Measurements from ENCODE around the gene POU4F1. TPM values are rescaled to one million over a fixed set of nuclear protein-coding genes. Genes with fewer than 3 reads are reported as not detected.

Gene POU4F1
- total RNA-seq, 1 experiment from 2014 or later = not detected

- Histone ChIP-seq H3K36me3 (no peaks in the 10 kb centered on the region), H3K27ac (no peak overlapping the region), H3K4me1 (replicated peaks) (peaks cover 16% of the 10 kb centered on the region), H3K27me3 (replicated peaks) (peaks cover 79% of the 10 kb centered on the region), H3K9me3 (replicated peaks) (no peaks in the 10 kb centered on the region), H3K4me3 (no peak overlapping the region)
- no peak for DNase-seq (ENCODE audit: low read depth in 1 of 2, low spot score in 2 of 2)
These were observed 2.1 kb downstream of the POU4F1 start for GRCh38 chr13:78601124-78601873.

GRCh38 chr13:78600280-78600883 lies 3.0 kb downstream of the POU4F1 start:
- Histone ChIP-seq H3K27me3 (replicated peaks) (peaks cover 83% of the 10 kb centered on the region), H3K36me3 (no peaks in the 10 kb centered on the region), H3K9me3 (replicated peaks) (no peaks in the 10 kb centered on the region), H3K27ac (no peak overlapping the region), H3K4me3 (no peak overlapping the region), H3K4me1 (replicated peaks) (peaks cover 16% of the 10 kb centered on the region)
- no peak for DNase-seq (ENCODE audit: low read depth in 1 of 2, low spot score in 2 of 2)

- Histone ChIP-seq H3K4me1 (replicated peaks) (peaks cover 16% of the 10 kb centered on the region), H3K27me3 (replicated peaks) (peaks cover 83% of the 10 kb centered on the region), H3K4me3 (no peak overlapping the region), H3K9me3 (replicated peaks) (no peaks in the 10 kb centered on the region), H3K36me3 (no peaks in the 10 kb centered on the region), H3K27ac (no peak overlapping the region)
- DNase-seq (ENCODE audit: low read depth in 1 of 2, low spot score in 2 of 2) = no peak
These were observed 3.6 kb downstream of the POU4F1 start for GRCh38 chr13:78599645-78600279.

GRCh38 chr13:78598966-78599644 lies 4.2 kb downstream of the POU4F1 start:
- Histone ChIP-seq H3K27ac (no peak overlapping the region), H3K4me1 (replicated peaks) (peaks cover 16% of the 10 kb centered on the region), H3K27me3 (replicated peaks) (peaks cover 83% of the 10 kb centered on the region), H3K9me3 (replicated peaks) (no peaks in the 10 kb centered on the region), H3K4me3 (no peak overlapping the region), H3K36me3 (no peaks in the 10 kb centered on the region)
- no peak for DNase-seq (ENCODE audit: low read depth in 1 of 2, low spot score in 2 of 2)

GRCh38 chr13:78598116-78598781 lies 5.1 kb downstream of the POU4F1 start:
- Histone ChIP-seq H3K9me3 (replicated peaks) (no peaks in the 10 kb centered on the region), H3K27me3 (replicated peaks) (peaks cover 78% of the 10 kb centered on the region), H3K27ac (no peak overlapping the region), H3K36me3 (no peaks in the 10 kb centered on the region), H3K4me3 (no peak overlapping the region), H3K4me1 (replicated peaks) (peaks cover 11% of the 10 kb centered on the region)
- DNase-seq (ENCODE audit: low read depth in 1 of 2, low spot score in 2 of 2) = no peak

- no peak for DNase-seq (ENCODE audit: low read depth in 1 of 2, low spot score in 2 of 2)
These were observed 5.8 kb downstream of the POU4F1 start for GRCh38 chr13:78597602-78597932.

GRCh38 chr13:78596736-78597601 lies 6.4 kb downstream of the POU4F1 start:
- Histone ChIP-seq H3K27ac (no peak overlapping the region), H3K4me3 (no peak overlapping the region), H3K4me1 (replicated peaks) (no peaks in the 10 kb centered on the region), H3K36me3 (no peaks in the 10 kb centered on the region), H3K9me3 (replicated peaks) (no peaks in the 10 kb centered on the region), H3K27me3 (replicated peaks) (peaks cover 76% of the 10 kb centered on the region)
- DNase-seq (ENCODE audit: low read depth in 1 of 2, low spot score in 2 of 2) = no peak

More at GRCh38 chr13:78597602-78597932, 5.8 kb downstream of the POU4F1 start:
- no peak overlapping the region for H3K27ac ChIP-seq
- no peaks in the 10 kb centered on the region for H3K36me3 ChIP-seq
- peaks cover 4% of the 10 kb centered on the region; the same call in 1 of the 2 replicates for H3K4me1 ChIP-seq (replicated peaks)
- H3K27me3 ChIP-seq (replicated peaks) = peaks cover 77% of the 10 kb centered on the region
- no peaks in the 10 kb centered on the region for H3K9me3 ChIP-seq (replicated peaks)
- no peak overlapping the region for H3K4me3 ChIP-seq

- DNase-seq (ENCODE audit: low read depth in 1 of 2, low spot score in 2 of 2) = no peak
- no peaks in the 10 kb centered on the region for H3K4me1 ChIP-seq (replicated peaks)
- H3K27ac ChIP-seq = no peak overlapping the region
- peaks cover 74% of the 10 kb centered on the region for H3K27me3 ChIP-seq (replicated peaks)
- no peaks in the 10 kb centered on the region for H3K9me3 ChIP-seq (replicated peaks)
- no peaks in the 10 kb centered on the region for H3K36me3 ChIP-seq
- no peak overlapping the region for H3K4me3 ChIP-seq
These were observed 7.0 kb downstream of the POU4F1 start for GRCh38 chr13:78596399-78596735.

GRCh38 chr13:78595495-78596398 lies 7.6 kb downstream of the POU4F1 start:
- H3K4me1 ChIP-seq (replicated peaks) = no peaks in the 10 kb centered on the region
- peaks cover 73% of the 10 kb centered on the region for H3K27me3 ChIP-seq (replicated peaks)
- H3K27ac ChIP-seq = no peak overlapping the region
- H3K36me3 ChIP-seq = no peaks in the 10 kb centered on the region
- H3K4me3 ChIP-seq = no peak overlapping the region
- no peaks in the 10 kb centered on the region for H3K9me3 ChIP-seq (replicated peaks)
- DNase-seq (ENCODE audit: low read depth in 1 of 2, low spot score in 2 of 2) = no peak

GRCh38 chr13:78594456-78594975 lies 8.8 kb downstream of the POU4F1 start:
- Histone ChIP-seq H3K9me3 (replicated peaks) (no peaks in the 10 kb centered on the region), H3K36me3 (no peaks in the 10 kb centered on the region), H3K27me3 (replicated peaks) (peaks cover 60% of the 10 kb centered on the region), H3K27ac (no peak overlapping the region), H3K4me3 (no peak overlapping the region), H3K4me1 (replicated peaks) (no peaks in the 10 kb centered on the region)
- no peak for DNase-seq (ENCODE audit: low read depth in 1 of 2, low spot score in 2 of 2)

GRCh38 chr13:78593652-78594455 lies 9.5 kb downstream of the POU4F1 start:
- Histone ChIP-seq H3K27ac (no peak overlapping the region), H3K4me3 (no peak overlapping the region), H3K36me3 (no peaks in the 10 kb centered on the region), H3K9me3 (replicated peaks) (no peaks in the 10 kb centered on the region), H3K27me3 (replicated peaks) (peaks cover 54% of the 10 kb centered on the region), H3K4me1 (replicated peaks) (no peaks in the 10 kb centered on the region)
- DNase-seq (ENCODE audit: low read depth in 1 of 2, low spot score in 2 of 2) = no peak
